Lower leg skin (tissue), 4 donors: ENCODE data around the gene OLFML2B. TPM values are rescaled to one million over a fixed set of nuclear protein-coding genes. Genes with fewer than 3 reads are reported as not detected.

Source experiments
- DNase-seq, 2 donors: peaks; one replicate each; pipeline ENCODE4 v3.0.0-alpha.2; 2019; ENCODE audit warnings: low spot score in 2 of 2
- H3K4me3 ChIP-seq: fragments of 200-600 bp; sonication (generic); 2 replicates; pipeline ENCODE4 v1.5.1; 2017; ENCODE audit warnings: mild to moderate bottlenecking, low read depth; ENCODE audit not compliant: poor library complexity, severe bottlenecking
- CTCF ChIP-seq, 3 donors: fragments of 450-650 bp; IDR thresholded peaks; one replicate each; pipeline ENCODE4 v1.5.1; 2016; ENCODE audit warnings: antibody characterized with exemption in 3 of 3, mild to moderate bottlenecking in 3 of 3, moderate library complexity in 2 of 3
- POLR2A ChIP-seq, 2 donors: fragments of 450-650 bp; IDR thresholded peaks; one replicate each; pipeline ENCODE4 v1.6.1; 2016 to 2017; ENCODE audit warnings: antibody characterized with exemption in 2 of 2, mild to moderate bottlenecking in 1 of 2, moderate library complexity in 1 of 2
- WGBS, 2 donors: methylation state at CpG; one replicate each; pipeline ENCODE4 v1.1.5; 2018; 5-methylcytosine and 5-hydroxymethylcytosine counted together
- intact Hi-C: fragments of 100-400 bp; cut with DNase I; formaldehyde crosslinking; loops from one replicate; pipeline ENCODE4 v1.15.0; 2023; ENCODE audit warnings: low total_unique reads
- total RNA-seq, 4 donors: library from RNA; depleted of rRNA; stranded (reverse); fragments of >200 nt; gene quantifications; one replicate each; pipeline ENCODE4 v1.1.0, GENCODE V29; 2016

The OLFML2B gene
- total RNA-seq, result 1 to 10 TPM; 2.0 to 6.1 (median 3.1) TPM

GRCh38 chr1:162023547-162024501 is at the start of gene OLFML2B:
OLFML2B (minus strand) TSS chr1:162023869; CDS start chr1:162023430, 439 bp downstream.
- 1% methylated on average over 58 to 73 of the region's 85 CpGs for WGBS, 2 donors
- H3K4me3 ChIP-seq, result peak within 1 kb of the TSS; percentile 39
- intact Hi-C loops, result no loop called here
- peak; percentile 47 to 94 for DNase-seq
- TF ChIP-seq CTCF (IDR thresholded peaks at IDR 0.05), result no peak
- no peak for TF ChIP-seq POLR2A (IDR thresholded peaks at IDR 0.05)

GRCh38 chr1:162072740-162073139 is 49.1 kb upstream of the OLFML2B start:
- intact Hi-C loops, result no loop called here
- WGBS, 2 donors, result 30 to 33% methylated on average over 3 of the region's 3 CpGs
- no peak overlapping the region for H3K4me3 ChIP-seq
- TF ChIP-seq POLR2A (IDR thresholded peaks at IDR 0.05), result no peak
- TF ChIP-seq CTCF (IDR thresholded peaks at IDR 0.05), result no peak
- DNase-seq, result no peak

DNA sequence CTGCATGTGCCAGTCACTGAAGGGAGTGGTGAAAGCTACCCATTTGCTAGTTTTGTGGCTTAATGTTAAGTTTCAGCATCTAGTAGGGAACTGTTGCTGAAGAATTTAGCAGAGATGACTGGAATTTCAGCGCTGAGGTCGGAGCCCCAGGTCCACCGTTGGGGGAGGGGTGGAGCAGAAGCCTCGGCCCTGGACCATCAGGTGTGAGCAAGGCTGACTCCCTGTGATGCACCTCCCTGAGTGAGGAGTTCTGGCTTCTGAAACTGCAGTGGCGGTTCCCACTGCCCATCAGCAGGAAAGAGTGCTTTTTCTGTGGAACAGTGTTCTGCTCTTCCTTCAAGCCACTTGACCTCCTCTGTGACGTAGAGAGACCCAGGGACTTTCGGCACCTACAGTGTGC is 47.2 kb upstream of the OLFML2B start:
- TF ChIP-seq CTCF (IDR thresholded peaks at IDR 0.05) (no peak), POLR2A (IDR thresholded peaks at IDR 0.05) (no peak)
- 33 to 42% methylated on average over 7 of the region's 7 CpGs for whole genome bisulfite sequencing, 2 donors
- H3K4me3 ChIP-seq, result no peak overlapping the region
- no peak for DNase-seq
- intact Hi-C loops, result no loop called here

DNA sequence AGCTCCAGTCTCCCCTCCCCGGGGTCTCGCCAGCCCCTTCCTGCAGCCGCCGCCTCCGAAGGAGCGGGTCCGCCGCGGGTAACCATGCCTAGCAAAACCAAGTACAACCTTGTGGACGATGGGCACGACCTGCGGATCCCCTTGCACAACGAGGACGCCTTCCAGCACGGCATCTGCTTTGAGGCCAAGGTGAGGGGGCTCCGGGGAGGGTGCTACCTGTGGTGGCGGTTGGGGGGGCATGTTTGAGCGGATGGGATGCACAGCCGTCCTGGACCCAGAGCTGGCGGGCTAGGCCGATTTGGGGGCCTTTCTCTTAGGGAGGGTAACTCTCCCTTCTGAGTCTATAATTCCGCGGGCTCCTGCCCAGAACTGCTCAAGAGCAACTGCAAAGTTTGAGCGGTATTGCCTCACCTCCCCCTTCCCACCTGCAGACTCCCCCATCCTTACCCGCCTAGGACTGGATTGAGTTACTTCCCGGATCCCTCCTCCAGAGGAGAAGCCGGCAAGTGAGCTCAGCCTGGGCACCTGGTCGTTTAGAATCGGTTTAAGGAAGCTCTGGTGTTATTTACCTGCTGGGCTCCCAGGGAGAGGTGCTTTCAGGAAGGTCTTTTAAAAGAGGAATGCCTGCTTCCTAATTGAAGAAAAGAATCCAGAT is 46.6 kb upstream of the OLFML2B start:
- H3K4me3 ChIP-seq, result peak overlapping the region; percentile 62
- intact Hi-C loops, result no loop called here
- DNase-seq, result no peak
- TF ChIP-seq POLR2A (IDR thresholded peaks at IDR 0.05) (no peak), CTCF (IDR thresholded peaks at IDR 0.05) (no peak)
- 0 to 1% methylated on average over 6 to 15 of the region's 29 CpGs for WGBS, 2 donors

- H3K4me3 ChIP-seq, result peak within 1 kb of the TSS; percentile 62
- intact Hi-C loops, result no loop called here
- 2% methylated on average over 34 to 65 of the region's 95 CpGs for WGBS, 2 donors
- DNase-seq, result peak; percentile 55 to 90
- TF ChIP-seq POLR2A (IDR thresholded peaks at IDR 0.05), result no peak
- TF ChIP-seq CTCF (IDR thresholded peaks at IDR 0.05), result no peak
Observed at GRCh38 chr1:162069334-162070093, 45.8 kb upstream of the OLFML2B start, which contains the start of gene NOS1AP. NOS1AP (plus strand) TSS chr1:162069691; CDS start chr1:162070178, 487 bp downstream.
